Ishikawa (cell line): Measurements from ENCODE around the gene SLC16A14.

Source experiments
- EP300 ChIP-seq: IDR thresholded peaks from 2 replicates; pipeline ENCODE4 v1.6.1; 2012; ENCODE audit warnings: borderline replicate concordance
- FOXM1 ChIP-seq: IDR thresholded peaks from 2 replicates; pipeline ENCODE4 v1.6.1; 2012; ENCODE audit warnings: low read depth, borderline replicate concordance
- MAX ChIP-seq: IDR thresholded peaks from 2 replicates; pipeline ENCODE4 v1.6.1; 2012

DNA sequence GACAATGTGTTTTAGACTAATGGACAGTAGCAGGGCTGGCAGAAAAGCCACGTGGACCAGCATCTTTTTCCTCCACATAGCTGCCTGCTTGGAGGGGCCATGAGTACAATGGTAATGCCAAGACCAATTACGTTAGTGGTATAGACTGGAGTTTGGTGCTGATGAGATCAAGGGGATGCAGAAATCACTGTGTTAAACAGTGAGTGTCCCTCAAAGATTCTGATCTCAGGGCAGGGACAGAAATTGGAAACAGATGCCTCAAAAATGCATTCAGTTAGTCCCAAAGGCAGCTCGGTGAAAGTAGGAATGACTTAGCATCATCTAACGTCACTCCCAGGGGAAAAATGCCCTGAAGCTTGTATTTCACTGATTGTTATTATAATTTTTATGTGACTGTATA, 72.4 kb downstream of the SLC16A14 start:
- TF ChIP-seq EP300 (no peak), MAX (no peak), FOXM1 (no peak)
